Mucosa of descending colon (tissue), 3 donors: ENCODE measurements around the gene ZBTB26. TPM values are rescaled to one million over a fixed set of nuclear protein-coding genes. Genes with fewer than 3 reads are reported as not detected.
"Not testable (repeated sequence)": the region's sequence is repeated elsewhere in the genome, so short reads cannot be mapped to it uniquely, and the experiment has no call there.

Experiments used
- ATAC-seq: fragments of 200-7000 bp; cut with Tn5 transposase; one replicate; pipeline ENCODE4 v1.9.1; 2020; ENCODE audit warnings: mild to moderate bottlenecking, moderate library complexity
- DNase-seq, 3 donors: peaks; one replicate each; pipeline ENCODE4 v3.0.0-alpha.2; 2020
- H3K36me3 ChIP-seq: fragments of 200-600 bp; one replicate; pipeline ENCODE4 v1.8.0; 2021; ENCODE audit warnings: low read depth, mild to moderate bottlenecking
- H3K4me1 ChIP-seq: fragments of 200-600 bp; one replicate; pipeline ENCODE4 v1.8.0; 2021; ENCODE audit warnings: low read depth, mild to moderate bottlenecking
- H3K4me3 ChIP-seq: fragments of 200-600 bp; one replicate; pipeline ENCODE4 v1.8.0; 2021; ENCODE audit warnings: mild to moderate bottlenecking
- H3K9me3 ChIP-seq: fragments of 200-600 bp; one replicate; pipeline ENCODE4 v1.8.0; 2021; ENCODE audit warnings: mild to moderate bottlenecking
- intact Hi-C, 2 donors: fragments of 100-400 bp; cut with DNase I in 1 of 2; cut with micrococcal nuclease in 1 of 2; formaldehyde crosslinking; loops; one replicate each; pipeline versions ENCODE4 v1.11.0 to v1.11.1; 2022; cut with DNase I, micrococcal nuclease
- total RNA-seq, 3 donors: library from RNA; stranded (reverse); fragmentation: NEBNext Ultra II Directional in 2 of 3; extraction: Animal tissue kit (Norgen Biotek cat#: 25700) in 2 of 3; gene quantifications; one replicate each; pipeline versions ENCODE4 v1.2.1 to v1.2.4, GENCODE V29; 2021 to 2023
- TF ChIP-seq, protein P1 (sequence below): fragments of 200-600 bp; IDR thresholded peaks from one replicate; pipeline ENCODE4 v1.8.0; 2022; ENCODE audit warnings: antibody characterized with exemption, mild to moderate bottlenecking
- donor health status: DM: no; HTN: no; CAD: no; lungs with moderate emphysema.
- donor health status: DM: no; HTN: no; CAD: no.
- donor health status: DM: no; HTN: yes; CAD: no.

ZBTB26 gene
- total RNA-seq, 3 donors from 2014 or later, result 5.0 to 11.2 (median 5.1) TPM

DNA sequence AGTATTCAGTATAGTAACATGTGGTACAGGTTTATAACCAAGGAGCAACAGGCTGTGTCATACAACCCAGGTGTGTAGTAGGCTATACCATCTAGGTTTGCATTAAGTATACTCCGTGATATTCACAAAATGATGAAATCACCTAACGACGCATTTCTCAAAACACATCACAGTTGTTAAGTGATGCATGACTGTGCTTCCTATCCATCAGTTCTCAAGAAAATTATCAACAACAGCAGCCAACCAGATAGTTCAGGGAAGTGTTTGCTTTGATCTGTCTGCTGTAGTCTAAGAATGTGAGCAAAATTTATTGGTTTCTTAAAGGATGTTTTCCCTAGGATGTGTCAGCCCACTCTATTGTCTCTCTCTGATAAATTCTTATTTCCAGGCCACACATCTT, 7.4 kb downstream of the ZBTB26 start:
- Histone ChIP-seq H3K9me3 (no peaks in the 10 kb centered on the region), H3K4me1 (no peaks in the 10 kb centered on the region), H3K4me3 (no peak overlapping the region), H3K36me3 (no peaks in the 10 kb centered on the region)
- ATAC-seq, result no peak
- DNase-seq, result no peak
- TF ChIP-seq, protein P1, sequence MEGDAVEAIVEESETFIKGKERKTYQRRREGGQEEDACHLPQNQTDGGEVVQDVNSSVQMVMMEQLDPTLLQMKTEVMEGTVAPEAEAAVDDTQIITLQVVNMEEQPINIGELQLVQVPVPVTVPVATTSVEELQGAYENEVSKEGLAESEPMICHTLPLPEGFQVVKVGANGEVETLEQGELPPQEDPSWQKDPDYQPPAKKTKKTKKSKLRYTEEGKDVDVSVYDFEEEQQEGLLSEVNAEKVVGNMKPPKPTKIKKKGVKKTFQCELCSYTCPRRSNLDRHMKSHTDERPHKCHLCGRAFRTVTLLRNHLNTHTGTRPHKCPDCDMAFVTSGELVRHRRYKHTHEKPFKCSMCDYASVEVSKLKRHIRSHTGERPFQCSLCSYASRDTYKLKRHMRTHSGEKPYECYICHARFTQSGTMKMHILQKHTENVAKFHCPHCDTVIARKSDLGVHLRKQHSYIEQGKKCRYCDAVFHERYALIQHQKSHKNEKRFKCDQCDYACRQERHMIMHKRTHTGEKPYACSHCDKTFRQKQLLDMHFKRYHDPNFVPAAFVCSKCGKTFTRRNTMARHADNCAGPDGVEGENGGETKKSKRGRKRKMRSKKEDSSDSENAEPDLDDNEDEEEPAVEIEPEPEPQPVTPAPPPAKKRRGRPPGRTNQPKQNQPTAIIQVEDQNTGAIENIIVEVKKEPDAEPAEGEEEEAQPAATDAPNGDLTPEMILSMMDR, result no peak
- intact Hi-C loops, result no loop called here

GRCh38 chr9:122922713-122923112, 8.6 kb downstream of the ZBTB26 start:
- DNase-seq, result no peak
- intact Hi-C loops, result no loop called here
- H3K4me1 ChIP-seq, result no peaks in the 10 kb centered on the region
- TF ChIP-seq, protein P1, result no peak
- H3K4me3 ChIP-seq, result no peak overlapping the region
- H3K36me3 ChIP-seq, result no peaks in the 10 kb centered on the region
- no peak for ATAC-seq
- H3K9me3 ChIP-seq, result no peaks in the 10 kb centered on the region

GRCh38 chr9:122918310-122918709, 13.0 kb downstream of the ZBTB26 start:
- H3K4me3 ChIP-seq, result no peak overlapping the region
- no peak for DNase-seq
- H3K4me1 ChIP-seq, result no peaks in the 10 kb centered on the region
- H3K36me3 ChIP-seq, result no peaks in the 10 kb centered on the region
- TF ChIP-seq, protein P1, result no peak
- H3K9me3 ChIP-seq, result no peaks in the 10 kb centered on the region
- intact Hi-C loops, result no loop called here
- ATAC-seq, result no peak

- TF ChIP-seq, protein P1, result no peak
- H3K36me3 ChIP-seq, result no peaks in the 10 kb centered on the region
- DNase-seq (peak; percentile 73 to 85 (median 76)), ATAC-seq (peak; percentile 99)
- H3K4me3 ChIP-seq, result peak within 1 kb of the TSS; percentile 60
- H3K4me1 ChIP-seq, result no peaks in the 10 kb centered on the region
- intact Hi-C loops, result no loop called here
- no peaks in the 10 kb centered on the region for H3K9me3 ChIP-seq
Measured at GRCh38 chr9:122912964-122913673, 18.2 kb downstream of the ZBTB26 start, which contains the start of gene ZBTB6. Gene ZBTB6, minus strand, starts transcription at chr9:122913323. Its CDS starts 1,251 bp downstream, at chr9:122912072.

DNA sequence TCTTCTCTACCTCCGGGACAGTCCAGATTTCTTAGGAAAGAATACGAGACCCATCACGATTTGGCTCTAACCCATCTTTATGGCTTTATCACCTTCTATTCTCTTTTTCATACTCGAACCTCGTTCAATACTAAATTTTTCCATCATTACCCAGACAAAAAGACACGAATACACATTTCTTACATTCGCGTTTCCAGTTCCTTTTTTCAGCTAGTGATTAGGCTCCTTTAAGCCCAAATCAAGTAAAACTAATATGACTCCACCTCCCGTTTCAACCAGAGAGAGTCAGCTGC, 18.7 kb downstream of the ZBTB26 start:
- no peaks in the 10 kb centered on the region for H3K9me3 ChIP-seq
- H3K36me3 ChIP-seq, result no peaks in the 10 kb centered on the region
- no peak for ATAC-seq
- no peak for DNase-seq
- no peaks in the 10 kb centered on the region for H3K4me1 ChIP-seq
- intact Hi-C loops, result no loop called here
- TF ChIP-seq, protein P1, result no peak
- H3K4me3 ChIP-seq, result peak overlapping the region; percentile 60

GRCh38 chr9:122906122-122906521, 25.2 kb downstream of the ZBTB26 start:
- H3K4me3 ChIP-seq, H3K9me3 ChIP-seq, ATAC-seq, H3K36me3 ChIP-seq, intact Hi-C loops: not testable (repeated sequence)
- H3K4me1 ChIP-seq, result peaks cover 11% of the 10 kb centered on the region
- DNase-seq, result peak in 1 of 3 donors; percentile 33
